Osteocyte (in vitro differentiated cells): ENCODE measurements around the gene TCL1B. TPM values are rescaled to one million over a fixed set of nuclear protein-coding genes. Genes with fewer than 3 reads are reported as not detected.
"Not testable (repeated sequence)": the region's sequence is repeated elsewhere in the genome, so short reads cannot be mapped to it uniquely, and the experiment has no call there.

ENCODE experiments used
- DNase-seq: peaks from one replicate; pipeline ENCODE4 v3.0.0; 2021; ENCODE audit warnings: mixed read lengths; ENCODE audit not compliant: unreplicated experiment; ENCODE audit errors: extremely low spot score
- H3K27ac Mint-ChIP-seq: one replicate; pipeline ENCODE4 v1.8.0; 2021; ENCODE audit warnings: mild to moderate bottlenecking, mixed read lengths; ENCODE audit not compliant: unreplicated experiment
- H3K27me3 Mint-ChIP-seq: one replicate; pipeline ENCODE4 v1.8.0; 2021; ENCODE audit warnings: mixed read lengths; ENCODE audit not compliant: unreplicated experiment
- H3K36me3 Mint-ChIP-seq: one replicate; pipeline ENCODE4 v1.8.0; 2021; ENCODE audit warnings: mixed read lengths; ENCODE audit not compliant: unreplicated experiment
- H3K4me1 Mint-ChIP-seq: one replicate; pipeline ENCODE4 v1.8.0; 2021; ENCODE audit warnings: mixed read lengths; ENCODE audit not compliant: unreplicated experiment
- H3K4me3 Mint-ChIP-seq: one replicate; pipeline ENCODE4 v1.8.0; 2021; ENCODE audit warnings: mild to moderate bottlenecking, moderate library complexity, mixed read lengths; ENCODE audit not compliant: unreplicated experiment
- H3K9me3 Mint-ChIP-seq: one replicate; pipeline ENCODE4 v1.8.0; 2021; ENCODE audit warnings: mixed read lengths; ENCODE audit not compliant: unreplicated experiment
- total RNA-seq: library from RNA; stranded (reverse); gene quantifications from 2 replicates; pipeline ENCODE4 v1.2.1, GENCODE V29; 2021
- TF ChIP-seq, protein P1 (sequence below): fragments of 200-600 bp; sonication (generic); IDR thresholded peaks from 2 replicates; pipeline ENCODE4 v1.5.0; 2021; ENCODE audit warnings: antibody characterized with exemption, mild to moderate bottlenecking, moderate library complexity

The TCL1B gene
- total RNA-seq, 1 donor from 2014 or later = not detected

DNA sequence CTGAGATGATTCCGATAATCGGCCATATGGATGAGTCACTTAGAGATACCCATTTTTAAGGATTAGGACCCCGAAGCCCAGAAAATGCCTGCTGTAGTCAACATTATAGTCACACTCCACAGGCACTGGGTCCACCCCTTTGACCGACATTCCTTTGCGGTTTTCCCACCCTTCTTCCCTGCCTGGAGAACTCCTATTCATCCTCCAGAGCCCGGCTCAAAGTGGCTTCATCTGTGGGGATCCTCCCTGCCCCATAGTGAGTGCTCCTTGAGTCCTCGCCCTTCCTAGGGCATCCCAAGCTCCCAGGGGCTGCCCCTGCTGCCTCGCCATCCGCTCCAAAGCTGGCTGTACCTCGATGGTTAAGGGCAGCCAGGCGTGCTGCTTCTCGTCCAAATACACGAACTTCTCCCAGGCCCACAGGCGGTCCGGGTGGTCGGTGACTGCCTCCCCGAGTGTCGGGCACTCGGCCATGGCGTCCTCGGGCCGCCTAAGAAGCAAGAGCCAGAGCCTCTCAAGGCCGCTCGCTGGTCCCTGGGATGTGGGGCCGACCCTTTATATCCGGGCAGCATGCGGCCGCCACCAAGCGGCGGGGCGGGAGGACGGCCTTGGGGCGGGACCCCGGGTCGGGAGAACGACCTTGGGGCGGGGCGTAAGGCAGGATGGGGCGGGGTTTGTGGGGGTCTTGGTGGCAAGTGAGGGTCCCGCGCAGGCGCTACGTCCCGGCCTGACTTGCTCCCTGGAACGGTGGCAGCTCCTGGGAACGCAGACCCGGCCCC lies 27.6 kb downstream of the TCL1B start, which contains the start of gene TCL1A:
TSS of gene TCL1A (minus strand) at position 530 of the 776 bp plus-strand sequence. CDS start at position 471, 59 bp downstream.
- no peak for DNase-seq
- no peaks in the 10 kb centered on the region for H3K4me1 Mint-ChIP-seq
- no peaks in the 10 kb centered on the region for H3K36me3 Mint-ChIP-seq
- TF ChIP-seq, protein P1, sequence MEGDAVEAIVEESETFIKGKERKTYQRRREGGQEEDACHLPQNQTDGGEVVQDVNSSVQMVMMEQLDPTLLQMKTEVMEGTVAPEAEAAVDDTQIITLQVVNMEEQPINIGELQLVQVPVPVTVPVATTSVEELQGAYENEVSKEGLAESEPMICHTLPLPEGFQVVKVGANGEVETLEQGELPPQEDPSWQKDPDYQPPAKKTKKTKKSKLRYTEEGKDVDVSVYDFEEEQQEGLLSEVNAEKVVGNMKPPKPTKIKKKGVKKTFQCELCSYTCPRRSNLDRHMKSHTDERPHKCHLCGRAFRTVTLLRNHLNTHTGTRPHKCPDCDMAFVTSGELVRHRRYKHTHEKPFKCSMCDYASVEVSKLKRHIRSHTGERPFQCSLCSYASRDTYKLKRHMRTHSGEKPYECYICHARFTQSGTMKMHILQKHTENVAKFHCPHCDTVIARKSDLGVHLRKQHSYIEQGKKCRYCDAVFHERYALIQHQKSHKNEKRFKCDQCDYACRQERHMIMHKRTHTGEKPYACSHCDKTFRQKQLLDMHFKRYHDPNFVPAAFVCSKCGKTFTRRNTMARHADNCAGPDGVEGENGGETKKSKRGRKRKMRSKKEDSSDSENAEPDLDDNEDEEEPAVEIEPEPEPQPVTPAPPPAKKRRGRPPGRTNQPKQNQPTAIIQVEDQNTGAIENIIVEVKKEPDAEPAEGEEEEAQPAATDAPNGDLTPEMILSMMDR = no peak
- peaks cover 16% of the 10 kb centered on the region for H3K27me3 Mint-ChIP-seq
- H3K4me3 Mint-ChIP-seq = no peak within 1 kb of the TSS
- H3K27ac Mint-ChIP-seq = no peak within 1 kb of the TSS
- no peaks in the 10 kb centered on the region for H3K9me3 Mint-ChIP-seq

DNA sequence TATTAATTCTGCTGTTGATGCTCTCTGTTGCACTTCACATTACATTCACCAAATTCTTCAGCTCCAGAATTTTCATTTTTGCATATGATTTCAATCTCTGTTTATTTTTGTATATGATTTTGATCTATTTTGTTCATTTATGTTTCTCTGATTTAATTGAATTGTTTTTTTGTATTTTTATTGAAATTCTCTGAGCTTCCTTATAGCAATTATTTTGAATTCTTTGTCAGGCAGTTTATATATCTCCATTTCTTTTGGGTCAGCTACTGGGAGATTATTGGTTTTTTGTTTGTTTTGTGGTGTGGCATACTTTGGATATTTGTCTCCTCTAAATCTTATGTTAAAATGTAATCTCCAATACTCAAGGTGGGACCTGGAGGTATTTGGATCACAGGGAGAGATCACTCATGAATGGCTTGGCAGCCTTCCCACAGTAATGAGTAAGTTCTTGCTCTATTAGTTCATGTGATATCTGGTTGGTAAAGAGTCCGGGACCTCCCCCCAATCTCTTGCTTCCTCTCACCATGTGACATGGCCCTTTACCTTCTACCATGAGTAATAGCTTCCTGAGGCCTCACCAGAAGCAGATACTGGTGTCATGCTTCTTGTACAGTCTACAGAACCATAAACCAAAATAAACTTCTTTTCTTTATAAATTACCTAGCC lies 36.4 kb downstream of the TCL1B start:
- Mint-ChIP-seq H3K9me3 (peaks cover 11% of the 10 kb centered on the region), H3K4me1 (no peaks in the 10 kb centered on the region), H3K27ac (no peak overlapping the region), H3K36me3 (no peaks in the 10 kb centered on the region), H3K4me3 (no peak overlapping the region), H3K27me3 (peaks cover 31% of the 10 kb centered on the region)
- TF ChIP-seq, protein P1 = no peak
- no peak for DNase-seq

DNA sequence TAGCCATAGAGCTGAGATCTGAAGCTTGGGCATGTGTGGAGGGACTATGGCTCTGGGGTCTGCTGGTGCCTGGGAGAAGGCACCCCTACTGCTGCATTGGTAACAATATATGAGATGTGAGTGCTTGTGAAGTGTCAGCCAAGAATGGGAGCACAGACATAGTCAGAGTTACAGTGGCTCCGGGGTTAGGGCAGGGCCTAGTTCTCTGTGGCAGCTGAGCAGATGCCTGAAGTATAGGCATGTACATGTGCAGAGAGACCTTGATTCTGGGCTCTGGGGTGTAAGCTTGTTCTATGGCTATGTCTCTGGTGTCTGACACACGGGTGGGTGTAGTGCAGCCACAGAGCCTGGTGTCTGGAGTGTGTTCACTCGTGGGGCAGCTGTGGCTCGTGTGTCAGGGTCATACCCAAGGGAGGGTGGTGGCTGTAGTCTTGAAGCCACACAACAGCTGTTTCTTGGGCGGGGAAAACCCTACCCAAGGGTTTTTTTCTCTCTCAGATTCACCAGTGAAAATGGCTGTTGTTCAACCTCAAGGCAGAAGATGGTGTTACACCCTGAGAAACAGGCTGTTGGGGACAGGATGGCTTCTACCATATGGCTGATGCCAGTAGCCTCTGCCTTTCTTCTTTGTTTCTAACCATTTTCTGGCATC lies 39.6 kb downstream of the TCL1B start:
- Mint-ChIP-seq H3K36me3 (no peaks in the 10 kb centered on the region), H3K27ac (no peak overlapping the region), H3K27me3 (peaks cover 17% of the 10 kb centered on the region), H3K4me3 (no peak overlapping the region), H3K4me1 (no peaks in the 10 kb centered on the region), H3K9me3 (peaks cover 11% of the 10 kb centered on the region)
- TF ChIP-seq, protein P1 = no peak
- no peak for DNase-seq

DNA sequence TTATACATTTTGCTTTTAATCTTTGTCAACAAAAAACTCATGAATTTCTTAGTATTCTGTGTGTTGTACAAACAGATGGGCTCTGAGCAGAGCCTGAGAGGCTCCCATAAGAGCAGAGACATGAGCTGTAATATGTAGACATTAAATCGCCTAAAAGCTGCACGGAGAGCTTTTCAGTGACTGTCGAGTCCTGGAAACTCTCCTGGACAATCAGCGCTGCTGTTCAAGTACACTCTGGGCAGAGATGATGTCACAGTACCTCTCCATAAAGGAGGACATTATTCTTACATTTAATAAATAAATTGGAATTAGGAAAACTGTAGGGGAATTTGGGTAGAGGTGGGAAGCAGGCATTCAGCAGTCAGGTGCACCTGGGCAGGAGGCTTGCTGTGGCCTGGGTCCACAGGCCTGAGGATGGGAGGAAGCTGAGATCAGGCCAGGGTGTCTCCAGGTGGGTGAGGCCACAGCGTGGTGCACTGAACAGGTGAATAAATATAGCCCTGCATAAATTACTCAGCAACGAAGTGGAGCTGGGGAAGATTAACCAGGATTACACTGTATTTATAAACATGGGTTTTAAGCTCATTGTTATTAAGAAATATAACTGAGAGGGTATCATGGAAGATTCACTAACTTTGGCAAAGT lies 41.0 kb downstream of the TCL1B start:
- H3K4me3 Mint-ChIP-seq = no peak overlapping the region
- DNase-seq = no peak
- H3K27me3 Mint-ChIP-seq = peaks cover 18% of the 10 kb centered on the region
- H3K27ac Mint-ChIP-seq = no peak overlapping the region
- no peaks in the 10 kb centered on the region for H3K36me3 Mint-ChIP-seq
- TF ChIP-seq, protein P1 = no peak
- peaks cover 7% of the 10 kb centered on the region for H3K9me3 Mint-ChIP-seq
- H3K4me1 Mint-ChIP-seq = no peaks in the 10 kb centered on the region

DNA sequence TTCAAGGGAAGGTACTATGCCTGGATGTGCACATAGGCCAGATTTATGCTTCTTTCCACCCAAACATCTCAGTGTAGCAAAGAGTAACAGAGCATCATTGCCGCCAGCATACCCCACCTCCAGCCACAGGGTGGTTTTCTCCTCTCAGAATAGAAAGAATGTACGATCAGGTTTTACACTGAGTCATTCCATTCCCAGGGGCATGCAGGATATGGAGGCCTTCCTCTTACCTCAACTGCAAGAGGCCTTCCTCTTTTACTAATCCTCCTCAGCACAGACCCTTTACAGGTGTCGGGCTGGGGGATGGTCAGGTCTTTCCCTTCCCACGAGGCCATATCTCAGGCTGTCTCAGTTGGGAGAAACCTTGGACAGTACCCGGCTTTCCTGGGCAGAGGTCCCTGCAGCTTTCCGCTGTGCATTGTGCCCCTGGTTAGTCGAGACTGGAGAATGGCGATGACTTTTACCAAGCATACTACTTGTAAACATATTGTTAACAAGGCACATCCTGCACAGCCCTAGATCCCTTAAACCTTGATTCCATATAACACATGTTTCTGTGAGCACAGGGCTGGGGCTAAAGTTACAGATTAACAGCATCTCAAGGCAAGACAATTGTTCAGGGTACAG lies 43.3 kb downstream of the TCL1B start:
- H3K9me3 Mint-ChIP-seq, H3K4me3 Mint-ChIP-seq, H3K36me3 Mint-ChIP-seq, H3K4me1 Mint-ChIP-seq, H3K27ac Mint-ChIP-seq: not testable (repeated sequence)
- peak; percentile 54 for DNase-seq
- H3K27me3 Mint-ChIP-seq = peaks cover 29% of the 10 kb centered on the region
